ENCODE results near the gene SBNO2.

The SBNO2 gene

GRCh38 chr19:1167687-1168571 lies 6.1 kb downstream of the SBNO2 start:
- no peak for DNase-seq

- DNase-seq = no peak
Observed at GRCh38 chr19:1166872-1167573, 7.0 kb downstream of the SBNO2 start.

GRCh38 chr19:1164684-1165531 lies 9.2 kb downstream of the SBNO2 start:
- DNase-seq = no peak

GRCh38 chr19:1163934-1164683 lies 10.0 kb downstream of the SBNO2 start:
- no peak for DNase-seq

- DNase-seq = no peak
Observed at GRCh38 chr19:1163283-1163933, 10.7 kb downstream of the SBNO2 start.

- DNase-seq = no peak
Observed at GRCh38 chr19:1162404-1163282, 11.4 kb downstream of the SBNO2 start.

- no peak for DNase-seq
Observed at GRCh38 chr19:1161716-1162115, 12.4 kb downstream of the SBNO2 start.

GRCh38 chr19:1159864-1160595 lies 14.0 kb downstream of the SBNO2 start:
- DNase-seq = no peak

- DNase-seq = no peak
Observed at GRCh38 chr19:1158885-1159448, 15.1 kb downstream of the SBNO2 start.

- DNase-seq = no peak
Observed at GRCh38 chr19:1157931-1158884, 15.9 kb downstream of the SBNO2 start.

GRCh38 chr19:1156830-1157615 lies 17.0 kb downstream of the SBNO2 start:
- no peak for DNase-seq

GRCh38 chr19:1156305-1156801 lies 17.7 kb downstream of the SBNO2 start:
- DNase-seq = no peak

- no peak for DNase-seq
Observed at GRCh38 chr19:1155352-1156304, 18.4 kb downstream of the SBNO2 start.

GRCh38 chr19:1154731-1155351 lies 19.2 kb downstream of the SBNO2 start:
- no peak for DNase-seq

- no peak for DNase-seq
Observed at GRCh38 chr19:1153891-1154730, 20.0 kb downstream of the SBNO2 start.
